Hepatic stellate cell (primary cell): ENCODE data around the gene NOC3L.
A peak's percentile ranks its signal among the peaks of the same experiment; 100 is the strongest.

Source experiments
- DNase-seq: peaks from one replicate; pipeline ENCODE4 v3.0.0; 2011; ENCODE audit warnings: low spot score

The NOC3L gene

GRCh38 chr10:94300042-94300441 is 62.7 kb downstream of the NOC3L start:
- DNase-seq, result no peak

DNA sequence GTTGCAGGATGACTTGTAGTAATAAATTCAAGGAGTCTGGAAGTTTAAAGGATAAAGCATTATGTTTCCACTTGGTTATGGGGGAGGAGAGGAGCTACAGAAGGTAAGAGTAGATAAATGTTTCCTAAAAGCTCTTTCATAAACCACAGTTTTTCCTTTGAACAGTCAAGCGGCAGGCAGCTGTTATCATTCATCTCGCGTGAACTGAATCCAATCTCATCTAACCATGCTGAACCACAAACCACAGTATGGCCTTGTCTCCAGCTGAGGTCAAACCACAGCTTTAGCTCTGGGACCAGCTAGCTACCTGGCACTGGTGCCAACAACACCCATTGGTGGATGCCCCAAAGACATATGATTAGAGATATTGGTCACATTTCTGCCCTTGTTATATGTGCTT is 63.3 kb downstream of the NOC3L start:
- no peak for DNase-seq

DNA sequence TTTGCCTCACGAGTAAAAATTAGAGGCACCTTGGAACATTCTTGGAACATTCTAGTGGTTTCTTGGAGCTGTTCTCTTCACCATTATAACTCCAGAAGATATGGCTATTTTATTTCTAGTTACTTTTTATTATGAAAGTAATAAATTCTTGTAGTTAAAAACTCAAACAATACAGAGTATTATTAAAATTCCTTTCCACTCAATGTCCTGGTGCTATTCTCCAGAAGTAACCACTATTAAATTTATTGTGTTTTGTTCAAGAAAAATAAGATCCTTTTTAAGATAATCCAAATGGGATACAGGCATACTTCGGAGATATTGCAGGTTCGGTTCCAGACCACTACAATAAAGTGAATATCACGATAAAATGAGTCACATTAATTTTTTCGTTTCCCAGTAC is 68.6 kb downstream of the NOC3L start:
- no peak for DNase-seq

DNA sequence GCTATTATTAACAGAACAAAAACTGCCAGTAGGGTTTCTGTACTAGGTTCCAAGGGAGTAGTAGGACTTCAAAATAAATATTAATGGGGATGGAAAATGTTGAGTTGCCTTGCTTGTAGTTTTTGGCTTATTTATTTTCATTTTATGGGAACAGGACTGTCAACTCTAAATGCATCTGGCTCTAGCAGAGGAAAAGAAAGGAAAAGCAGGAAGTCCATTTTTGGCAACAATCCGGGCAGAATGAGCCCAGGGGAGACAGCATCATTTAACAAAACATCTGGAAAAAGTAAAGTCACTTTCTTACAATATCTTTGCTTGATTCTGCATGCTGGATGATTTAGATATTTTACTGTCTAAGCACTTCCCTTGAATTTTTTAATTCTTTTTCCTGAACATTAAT is 69.4 kb downstream of the NOC3L start:
- peak; percentile 11 for DNase-seq

DNA sequence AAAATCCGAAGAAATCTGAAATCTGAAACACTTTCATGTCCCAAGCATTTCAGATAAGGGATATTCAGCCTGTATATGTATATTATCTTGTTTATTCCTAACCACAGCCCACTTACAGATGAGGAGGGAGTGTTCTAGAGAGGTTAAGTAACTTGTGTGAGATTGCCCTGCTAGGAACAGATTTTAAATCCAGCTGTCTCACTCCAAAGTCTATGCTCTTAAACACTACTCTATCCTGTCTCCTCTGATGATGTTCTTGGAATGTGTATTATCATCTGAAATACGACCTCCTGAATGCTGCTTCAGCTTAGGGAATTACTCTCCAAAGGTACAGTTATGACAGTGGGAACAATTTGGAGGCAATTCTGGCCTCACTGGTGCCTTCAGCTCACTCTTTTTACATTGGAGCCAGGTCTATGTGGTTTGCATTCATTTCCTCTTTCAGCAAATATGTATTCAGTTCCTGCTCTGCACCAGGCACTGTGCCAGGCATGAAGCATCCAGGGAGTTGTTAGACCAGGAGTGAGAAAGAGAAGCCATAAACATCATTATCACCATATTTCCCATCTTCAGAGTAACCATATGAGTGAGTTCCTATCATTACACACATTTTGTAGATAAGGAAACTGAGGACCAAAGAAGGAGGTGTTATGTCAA is 70.2 kb downstream of the NOC3L start:
- peak; percentile 21 for DNase-seq

- no peak for DNase-seq
Measured at GRCh38 chr10:94288361-94289101, 74.2 kb downstream of the NOC3L start.

DNA sequence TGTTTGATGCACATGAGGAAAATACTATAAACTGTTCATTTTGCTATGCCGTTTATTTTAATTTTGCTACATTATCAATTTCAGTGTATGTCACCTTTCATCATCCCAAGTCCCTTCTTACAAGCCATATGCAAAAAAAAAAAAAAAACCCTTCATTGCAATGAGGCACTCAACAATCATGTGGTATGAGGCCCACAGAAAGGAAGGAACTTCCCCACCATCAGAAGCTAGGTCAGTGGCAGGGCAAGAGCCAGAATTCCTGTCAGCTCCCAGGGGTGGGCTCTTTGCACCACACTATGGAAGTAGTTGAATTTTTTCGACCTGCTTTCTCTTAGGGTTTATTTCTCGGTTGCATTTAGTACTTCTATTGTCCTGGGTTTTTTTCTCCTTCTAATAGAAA is 75.4 kb downstream of the NOC3L start:
- DNase-seq, result peak; percentile 29

DNA sequence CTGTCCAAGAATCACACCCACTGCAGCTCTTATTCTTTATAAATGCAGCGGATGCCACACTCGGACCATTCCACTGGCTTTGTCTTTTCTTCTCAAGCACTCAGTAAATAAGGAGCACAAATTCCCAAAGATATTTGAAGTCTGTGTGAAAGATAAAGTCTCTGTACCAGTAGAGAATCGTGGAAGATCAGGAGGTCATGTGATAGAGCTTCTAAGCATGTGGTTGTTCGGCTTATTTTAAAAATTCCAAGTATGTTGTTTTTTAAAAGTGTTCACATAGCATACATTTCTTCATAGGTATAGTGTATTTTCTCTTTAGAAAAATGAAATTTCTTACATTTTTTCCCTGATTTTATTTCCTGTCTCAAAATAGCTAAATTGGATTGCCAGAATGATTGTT is 75.8 kb downstream of the NOC3L start:
- no peak for DNase-seq

GRCh38 chr10:94285271-94285670 is 77.5 kb downstream of the NOC3L start:
- DNase-seq, result no peak
